IPS DF 6.9 (cell line): ENCODE data around the gene MAP4K4.

Experiments
- DNase-seq: peaks from one replicate; pipeline ENCODE4 v3.0.0-alpha.2; 2013; ENCODE audit warnings: low read depth, low spot score
- H3K27ac ChIP-seq: one replicate; pipeline ENCODE4 v1.5.1; 2013; ENCODE audit warnings: low read length, control low read depth
- H3K27me3 ChIP-seq: 2 replicates; pipeline ENCODE4 v1.6.1; 2013; ENCODE audit warnings: mild to moderate bottlenecking, low read length; ENCODE audit not compliant: control insufficient read depth, insufficient read depth
- H3K36me3 ChIP-seq: 2 replicates; pipeline ENCODE4 v1.6.1; 2013; ENCODE audit warnings: low read length; ENCODE audit not compliant: control insufficient read depth, insufficient read depth
- H3K4me1 ChIP-seq: 2 replicates; pipeline ENCODE4 v1.6.1; 2013; ENCODE audit warnings: low read length; ENCODE audit not compliant: control insufficient read depth, insufficient read depth
- H3K4me3 ChIP-seq: 2 replicates; pipeline ENCODE4 v1.5.1; 2013; ENCODE audit warnings: mild to moderate bottlenecking, low read length
- H3K9me3 ChIP-seq: 2 replicates; pipeline ENCODE4 v1.6.1; 2013; ENCODE audit warnings: low read length, inconsistent platforms; ENCODE audit not compliant: control insufficient read depth, insufficient read depth
- WGBS: extraction: QIAGEN DNeasy Blood & Tissue Kit; methylation state at CpG from one replicate; pipeline ENCODE4 v1.1.7; 2013; ENCODE audit warnings: mixed read lengths, missing lambda C conversion rate; ENCODE audit not compliant: insufficient read length, insufficient coverage; 5-methylcytosine and 5-hydroxymethylcytosine counted together

MAP4K4 gene

GRCh38 chr2:101732773-101733256 lies 35.3 kb downstream of the MAP4K4 start:
- no peak for DNase-seq
- Histone ChIP-seq H3K27ac (no peak overlapping the region), H3K36me3 (no peaks in the 10 kb centered on the region), H3K27me3 (no peaks in the 10 kb centered on the region), H3K4me3 (no peak overlapping the region), H3K4me1 (peaks cover 4% of the 10 kb centered on the region; the same call in 1 of the 2 replicates), H3K9me3 (no peaks in the 10 kb centered on the region)
- no CpG with 5 or more reads among the region's 14 CpGs for WGBS

- Histone ChIP-seq H3K4me3 (no peak overlapping the region), H3K27ac (no peak overlapping the region), H3K9me3 (no peaks in the 10 kb centered on the region), H3K36me3 (no peaks in the 10 kb centered on the region), H3K4me1 (peaks cover 4% of the 10 kb centered on the region; the same call in 1 of the 2 replicates), H3K27me3 (no peaks in the 10 kb centered on the region)
- no CpG with 5 or more reads among the region's 4 CpGs for WGBS
- no peak for DNase-seq
Observed at GRCh38 chr2:101733257-101733993, 35.9 kb downstream of the MAP4K4 start.

DNA sequence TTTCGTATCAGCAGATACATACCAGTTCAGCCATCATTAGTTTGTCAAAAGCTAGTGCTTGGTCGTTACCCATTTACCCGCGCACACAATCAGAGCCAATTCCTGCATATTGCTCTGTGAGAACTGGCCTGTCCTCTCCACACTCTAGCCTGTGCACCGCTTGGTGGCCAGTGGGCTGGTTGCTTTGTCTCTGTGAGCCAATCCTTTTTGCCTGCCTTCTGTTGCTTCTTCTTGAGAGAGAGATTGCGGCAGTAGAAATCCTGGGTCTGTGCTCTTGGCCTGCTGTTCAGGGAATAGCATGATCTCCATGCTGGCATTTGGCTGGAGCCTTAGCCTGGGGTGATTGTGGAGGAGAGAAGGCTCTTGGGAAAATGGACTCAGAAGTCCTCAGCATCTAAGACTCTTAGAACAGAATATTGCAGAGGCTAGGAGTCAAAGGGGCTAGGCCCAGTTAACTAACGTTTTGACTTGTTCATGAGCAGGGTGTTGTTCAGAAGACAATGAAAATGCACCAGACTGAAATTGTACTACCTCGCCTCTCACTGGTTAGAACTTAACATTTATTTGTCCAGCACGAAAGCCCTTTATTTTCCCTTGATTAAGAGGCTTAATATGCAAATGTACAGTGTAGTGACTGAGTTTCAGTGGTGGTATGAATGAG lies 37.1 kb downstream of the MAP4K4 start:
- no peaks in the 10 kb centered on the region for H3K9me3 ChIP-seq
- no peak overlapping the region for H3K27ac ChIP-seq
- DNase-seq, result no peak
- no peaks in the 10 kb centered on the region for H3K36me3 ChIP-seq
- WGBS, result no CpG with 5 or more reads among the region's 9 CpGs
- H3K4me3 ChIP-seq, result no peak overlapping the region
- H3K27me3 ChIP-seq, result no peaks in the 10 kb centered on the region
- peaks cover 4% of the 10 kb centered on the region; the same call in 1 of the 2 replicates for H3K4me1 ChIP-seq

GRCh38 chr2:101735166-101735533 lies 37.6 kb downstream of the MAP4K4 start:
- no peak overlapping the region for H3K4me3 ChIP-seq
- no peaks in the 10 kb centered on the region for H3K9me3 ChIP-seq
- DNase-seq, result no peak
- no peaks in the 10 kb centered on the region for H3K36me3 ChIP-seq
- H3K27me3 ChIP-seq, result no peaks in the 10 kb centered on the region
- H3K27ac ChIP-seq, result no peak overlapping the region
- H3K4me1 ChIP-seq, result peaks cover 2% of the 10 kb centered on the region; the same call in 1 of the 2 replicates

GRCh38 chr2:101736233-101736632 lies 38.7 kb downstream of the MAP4K4 start:
- Histone ChIP-seq H3K36me3 (no peaks in the 10 kb centered on the region), H3K4me1 (peaks cover 2% of the 10 kb centered on the region; the same call in 1 of the 2 replicates), H3K9me3 (no peaks in the 10 kb centered on the region), H3K27me3 (no peaks in the 10 kb centered on the region), H3K27ac (no peak overlapping the region), H3K4me3 (no peak overlapping the region)
- no peak for DNase-seq
- WGBS, result no CpG with 5 or more reads among the region's 3 CpGs

DNA sequence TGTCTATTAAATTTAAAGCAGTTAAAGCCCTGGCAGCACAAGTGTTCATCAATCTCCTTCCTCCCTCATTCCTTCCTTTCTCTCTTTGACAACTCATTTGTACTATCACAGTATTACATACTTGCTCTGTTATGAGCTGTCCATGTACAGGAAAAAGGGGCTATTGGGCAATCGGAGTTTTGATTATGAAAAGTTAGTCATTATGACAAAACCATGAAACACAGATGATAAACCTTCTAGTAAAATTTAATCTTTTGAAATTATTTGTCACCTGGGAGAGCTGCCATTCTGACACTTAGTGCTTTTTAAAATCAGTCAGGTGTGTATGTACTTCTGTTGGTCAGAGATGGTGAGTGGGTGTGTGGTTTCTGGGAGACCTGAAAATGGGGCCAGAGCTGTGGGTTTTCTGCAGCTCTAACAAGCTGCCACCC lies 39.4 kb downstream of the MAP4K4 start:
- Histone ChIP-seq H3K9me3 (no peaks in the 10 kb centered on the region), H3K4me3 (no peak overlapping the region), H3K36me3 (no peaks in the 10 kb centered on the region), H3K4me1 (peaks cover 3% of the 10 kb centered on the region; the same call in 1 of the 2 replicates), H3K27me3 (no peaks in the 10 kb centered on the region), H3K27ac (no peak overlapping the region)
- DNase-seq, result no peak
- WGBS, result no CpG with 5 or more reads among the region's 1 CpG

DNA sequence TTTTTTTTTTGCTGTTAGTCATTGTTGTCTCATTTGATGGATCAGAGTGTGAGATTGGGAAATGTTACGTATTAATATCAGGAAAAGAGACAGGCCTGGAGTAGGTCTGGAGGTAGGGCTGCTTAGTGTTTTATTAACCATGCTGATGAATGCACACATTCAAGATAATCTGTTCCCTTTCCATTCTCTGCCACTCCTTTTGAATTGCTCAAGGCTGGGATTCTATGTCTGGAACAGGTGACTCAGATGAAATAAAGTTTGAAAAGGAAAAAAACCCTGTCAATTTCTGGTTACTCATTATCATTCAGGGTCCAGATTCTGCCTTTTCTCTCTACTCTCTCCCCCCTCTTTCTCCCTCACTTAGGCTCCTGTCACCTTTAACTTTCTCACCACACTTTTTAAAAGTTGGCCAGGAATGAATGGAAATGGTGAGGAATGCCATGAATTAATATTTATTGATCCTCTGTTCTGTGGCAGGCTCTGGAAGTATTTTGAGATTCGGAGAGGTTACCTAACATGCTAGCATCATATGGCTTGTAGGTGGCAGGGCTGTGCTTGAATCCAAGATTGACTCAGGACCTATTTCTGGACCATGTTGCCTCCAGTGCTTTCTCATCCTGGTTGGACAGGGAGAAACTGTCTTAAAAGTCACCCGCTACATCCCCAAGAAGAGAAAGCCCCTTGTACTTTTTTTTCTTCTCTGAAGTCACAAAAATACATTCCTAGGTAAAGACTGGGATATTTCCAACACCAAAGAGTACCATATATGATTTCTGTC lies 40.2 kb downstream of the MAP4K4 start:
- Histone ChIP-seq H3K27me3 (no peaks in the 10 kb centered on the region), H3K4me3 (no peak overlapping the region), H3K27ac (no peak overlapping the region), H3K4me1 (peaks cover 5% of the 10 kb centered on the region; the same call in 1 of the 2 replicates), H3K36me3 (no peaks in the 10 kb centered on the region), H3K9me3 (no peaks in the 10 kb centered on the region)
- WGBS, result no CpG with 5 or more reads among the region's 3 CpGs
- no peak for DNase-seq

DNA sequence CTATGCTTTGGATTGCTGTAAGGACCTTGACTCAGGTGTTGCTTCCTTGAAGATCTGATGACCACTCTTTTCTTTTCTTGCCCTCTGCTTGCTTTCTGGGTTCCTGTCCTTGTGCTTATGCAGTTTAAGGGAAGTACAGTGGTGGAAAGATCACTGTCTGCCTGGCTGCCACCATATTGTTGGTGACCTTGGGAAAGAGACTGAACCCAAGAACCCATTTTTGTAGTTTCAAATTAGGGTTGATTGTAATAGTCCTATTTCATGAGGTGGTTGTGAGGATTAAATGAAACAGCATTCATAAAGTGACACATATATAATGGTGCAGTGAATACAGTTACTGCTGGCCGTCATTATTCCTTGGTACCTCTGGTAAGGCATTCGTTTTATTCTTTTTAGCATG lies 41.1 kb downstream of the MAP4K4 start:
- no peak for DNase-seq
- H3K4me1 ChIP-seq, result peaks cover 5% of the 10 kb centered on the region; the same call in 1 of the 2 replicates

GRCh38 chr2:101740555-101740964 lies 43.1 kb downstream of the MAP4K4 start:
- Histone ChIP-seq H3K27ac (no peak overlapping the region), H3K4me3 (no peak overlapping the region), H3K4me1 (peaks cover 4% of the 10 kb centered on the region; the same call in 1 of the 2 replicates), H3K9me3 (no peaks in the 10 kb centered on the region), H3K27me3 (no peaks in the 10 kb centered on the region), H3K36me3 (no peaks in the 10 kb centered on the region)
- DNase-seq, result no peak
- WGBS, result no CpG with 5 or more reads among the region's 1 CpG

More for the DNA sequence above, 41.1 kb downstream of the MAP4K4 start:
- no peaks in the 10 kb centered on the region for H3K36me3 ChIP-seq
- no peak overlapping the region for H3K27ac ChIP-seq
- no peak overlapping the region for H3K4me3 ChIP-seq
- no CpG with 5 or more reads among the region's 2 CpGs for WGBS
- no peaks in the 10 kb centered on the region for H3K9me3 ChIP-seq
- H3K27me3 ChIP-seq, result no peaks in the 10 kb centered on the region

GRCh38 chr2:101741775-101742520 lies 44.4 kb downstream of the MAP4K4 start:
- H3K4me3 ChIP-seq, result no peak overlapping the region
- H3K27ac ChIP-seq, result peak overlapping the region; percentile 28
- whole genome bisulfite sequencing, result no CpG with 5 or more reads among the region's 9 CpGs
- H3K36me3 ChIP-seq, result no peaks in the 10 kb centered on the region
- peaks cover 4% of the 10 kb centered on the region; the same call in 1 of the 2 replicates for H3K4me1 ChIP-seq
- DNase-seq, result peak; percentile 64
- no peaks in the 10 kb centered on the region for H3K27me3 ChIP-seq
- no peaks in the 10 kb centered on the region for H3K9me3 ChIP-seq
